HG03280 (cell line): ENCODE results near the gene TSPAN15.

Experiments
- ATAC-seq: cut with Tn5 transposase; IDR thresholded peaks from one replicate; pipeline ENCODE4 v1.9.1; 2021; ENCODE audit warnings: mild to moderate bottlenecking, moderate library complexity; ENCODE audit not compliant: unreplicated experiment

The TSPAN15 gene

DNA sequence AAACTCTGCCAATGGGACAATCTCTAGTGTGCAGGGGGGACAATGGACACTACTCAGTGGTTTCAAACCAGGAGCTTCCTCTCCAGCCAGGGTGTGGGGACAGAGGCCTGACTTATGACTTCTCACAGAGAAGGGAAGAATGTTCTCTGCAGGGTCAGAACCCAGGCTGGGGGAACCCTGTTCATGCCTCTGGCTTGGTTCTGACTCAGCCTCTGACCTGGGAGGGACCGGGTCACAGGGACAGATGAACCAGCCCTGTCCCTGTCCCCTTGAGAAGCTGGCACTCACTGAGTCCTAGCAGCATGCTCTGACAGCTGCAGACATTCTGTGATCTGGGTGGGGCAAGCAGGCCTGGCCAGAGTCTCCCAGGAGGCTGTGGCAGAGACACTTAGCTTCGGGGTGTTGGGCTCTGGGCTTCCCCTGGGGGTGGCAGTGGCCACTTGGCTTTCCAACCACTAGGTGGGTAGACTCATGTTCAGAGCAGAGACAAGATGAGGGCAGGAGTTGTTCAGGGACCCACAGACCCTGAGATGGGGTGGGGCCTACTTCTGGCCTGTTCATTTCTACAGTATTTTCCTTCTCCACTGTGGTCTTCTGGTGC, 13.6 kb downstream of the TSPAN15 start:
- ATAC-seq = no peak

DNA sequence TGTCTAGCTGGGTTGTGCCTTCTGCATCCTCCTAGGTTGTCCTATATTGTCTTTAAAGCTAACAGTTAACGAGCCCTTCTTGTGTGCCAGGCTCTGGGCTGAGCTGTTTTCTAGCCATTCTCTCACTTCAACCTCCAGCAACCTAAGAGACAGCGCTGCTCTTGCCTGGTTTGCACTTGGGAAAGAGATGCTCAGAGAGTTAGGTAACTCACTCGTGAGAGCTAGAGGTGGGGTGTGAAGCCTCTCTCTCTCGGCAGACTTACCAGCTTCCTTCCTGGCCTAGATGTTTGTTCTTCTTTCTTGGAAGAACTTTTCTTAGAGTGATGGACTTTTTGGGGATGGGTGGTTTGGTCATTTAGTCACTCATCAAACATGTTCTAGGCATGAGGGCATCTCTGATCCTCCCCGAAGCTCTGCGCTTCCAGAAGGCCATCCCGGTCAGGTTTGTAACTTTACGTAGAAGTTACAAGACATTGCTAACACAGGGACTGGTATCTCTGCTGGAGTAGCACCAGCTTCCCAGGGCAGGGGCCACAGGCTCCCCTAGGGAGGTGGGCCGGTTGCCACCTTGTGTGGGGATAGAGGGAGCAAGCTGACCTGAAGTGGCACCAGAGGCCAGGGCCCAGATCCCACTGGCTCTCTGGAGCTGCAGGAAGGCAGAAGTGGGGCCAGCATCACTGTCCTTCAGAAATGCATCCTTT, 14.3 kb downstream of the TSPAN15 start:
- ATAC-seq = no peak

DNA sequence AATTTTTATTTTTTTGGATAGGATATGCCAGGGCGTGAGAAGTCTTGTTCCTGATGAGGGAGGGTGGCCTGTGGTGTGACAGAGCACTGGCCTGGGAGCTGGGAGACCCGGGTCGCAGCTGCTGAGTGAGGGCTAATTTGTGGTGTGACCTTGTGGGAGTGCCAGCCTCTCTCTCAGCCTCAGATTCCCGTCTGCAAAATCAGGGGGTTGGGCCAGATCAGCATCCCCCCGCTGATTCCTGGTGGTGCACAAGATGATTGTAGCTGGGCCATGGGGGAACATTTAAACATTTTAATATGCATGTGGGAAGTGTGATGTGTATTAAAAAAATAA, 14.9 kb downstream of the TSPAN15 start:
- ATAC-seq = no peak

DNA sequence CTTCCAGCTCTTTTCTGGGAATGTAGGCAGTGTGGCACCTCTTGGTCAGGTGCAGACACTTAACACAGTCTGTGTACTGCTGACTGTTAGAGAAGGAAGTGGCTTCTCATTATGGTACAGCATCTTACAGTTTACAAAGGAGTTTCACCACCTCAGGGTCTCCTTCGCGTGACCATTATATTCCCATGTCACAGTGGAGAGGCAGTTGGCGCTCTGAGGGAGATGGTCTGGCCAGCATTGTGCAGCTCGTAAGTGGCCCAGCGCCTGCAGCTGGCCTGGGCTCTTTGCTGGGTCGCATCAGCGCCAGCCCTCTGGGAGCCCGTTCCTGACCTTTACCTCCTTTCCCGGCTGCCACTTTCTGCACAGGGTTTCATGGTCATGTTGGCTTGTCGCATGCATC, 15.4 kb downstream of the TSPAN15 start:
- no peak for ATAC-seq

DNA sequence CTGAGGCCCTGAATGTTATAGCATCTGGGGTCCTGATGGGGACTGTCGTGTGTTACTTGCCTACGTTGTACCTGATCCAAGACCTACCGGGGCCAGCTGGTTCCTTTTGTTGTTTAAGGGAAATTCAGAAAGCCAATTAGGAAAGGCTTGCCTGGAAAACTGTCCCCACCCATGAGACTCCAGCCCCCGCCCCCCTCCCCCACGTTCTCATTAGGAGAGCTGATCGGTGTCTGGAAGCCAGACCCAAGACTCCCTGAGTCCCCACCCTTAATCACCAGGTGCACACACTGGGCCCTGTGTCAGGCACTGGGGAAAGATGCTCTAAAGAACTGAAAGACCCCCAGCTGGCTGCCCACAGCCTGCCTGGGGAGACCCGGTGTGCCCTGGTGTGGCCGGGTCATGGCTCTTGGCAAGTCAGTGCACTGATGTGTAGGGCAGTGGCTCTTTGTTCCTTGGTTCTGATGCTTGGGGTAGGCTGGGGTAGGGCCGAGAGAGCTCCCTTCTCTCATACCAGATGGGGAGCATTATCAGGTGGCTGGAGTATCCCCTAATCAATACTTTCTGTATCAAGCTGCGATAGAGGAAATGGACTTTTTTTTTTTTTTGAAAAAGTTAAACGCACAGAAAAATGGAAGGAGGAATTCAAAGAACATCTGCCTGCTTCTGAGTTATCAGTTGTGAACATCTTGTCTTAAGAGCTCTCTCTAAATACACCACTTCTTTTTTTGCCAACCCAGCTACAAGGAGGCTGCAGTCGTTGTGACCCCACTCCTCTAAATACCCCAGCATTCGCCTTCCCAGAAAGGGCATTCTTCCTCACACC, 16.9 kb downstream of the TSPAN15 start:
- no peak for ATAC-seq

DNA sequence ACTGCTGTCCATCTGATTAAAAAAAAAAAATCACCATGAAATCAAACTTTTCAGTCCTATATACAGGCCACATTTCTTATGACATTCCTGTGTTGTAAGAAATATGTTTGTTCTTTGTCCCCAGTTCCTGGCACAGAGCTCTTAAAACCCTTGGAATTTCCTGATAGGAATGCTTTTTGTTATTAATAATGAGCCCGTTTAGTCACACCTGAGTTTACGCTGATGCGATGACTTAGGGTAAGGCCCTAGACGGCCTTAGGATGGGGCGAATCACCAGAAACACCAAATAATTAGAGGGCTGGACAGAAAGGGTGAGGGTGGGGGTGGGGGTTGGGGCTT, 17.5 kb downstream of the TSPAN15 start:
- ATAC-seq = no peak

DNA sequence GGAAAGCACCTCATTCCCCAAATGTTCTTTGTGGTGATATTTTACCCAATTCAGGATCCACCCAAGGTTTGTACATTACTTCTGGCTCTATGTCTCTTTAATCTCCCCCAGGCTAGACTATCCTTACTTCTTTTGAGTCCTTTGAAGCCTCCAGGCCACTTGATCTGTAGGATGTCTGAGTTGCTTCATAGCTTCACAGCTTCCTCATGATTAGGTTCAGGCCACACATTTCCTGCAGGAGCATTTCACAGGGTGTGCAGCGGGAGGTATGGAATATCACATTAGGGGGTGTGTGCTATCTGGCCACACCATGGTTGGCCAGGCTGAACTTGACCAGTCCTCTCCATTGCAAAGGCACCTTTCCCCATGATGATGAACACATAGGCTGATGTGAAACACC, 18.7 kb downstream of the TSPAN15 start:
- ATAC-seq = no peak

DNA sequence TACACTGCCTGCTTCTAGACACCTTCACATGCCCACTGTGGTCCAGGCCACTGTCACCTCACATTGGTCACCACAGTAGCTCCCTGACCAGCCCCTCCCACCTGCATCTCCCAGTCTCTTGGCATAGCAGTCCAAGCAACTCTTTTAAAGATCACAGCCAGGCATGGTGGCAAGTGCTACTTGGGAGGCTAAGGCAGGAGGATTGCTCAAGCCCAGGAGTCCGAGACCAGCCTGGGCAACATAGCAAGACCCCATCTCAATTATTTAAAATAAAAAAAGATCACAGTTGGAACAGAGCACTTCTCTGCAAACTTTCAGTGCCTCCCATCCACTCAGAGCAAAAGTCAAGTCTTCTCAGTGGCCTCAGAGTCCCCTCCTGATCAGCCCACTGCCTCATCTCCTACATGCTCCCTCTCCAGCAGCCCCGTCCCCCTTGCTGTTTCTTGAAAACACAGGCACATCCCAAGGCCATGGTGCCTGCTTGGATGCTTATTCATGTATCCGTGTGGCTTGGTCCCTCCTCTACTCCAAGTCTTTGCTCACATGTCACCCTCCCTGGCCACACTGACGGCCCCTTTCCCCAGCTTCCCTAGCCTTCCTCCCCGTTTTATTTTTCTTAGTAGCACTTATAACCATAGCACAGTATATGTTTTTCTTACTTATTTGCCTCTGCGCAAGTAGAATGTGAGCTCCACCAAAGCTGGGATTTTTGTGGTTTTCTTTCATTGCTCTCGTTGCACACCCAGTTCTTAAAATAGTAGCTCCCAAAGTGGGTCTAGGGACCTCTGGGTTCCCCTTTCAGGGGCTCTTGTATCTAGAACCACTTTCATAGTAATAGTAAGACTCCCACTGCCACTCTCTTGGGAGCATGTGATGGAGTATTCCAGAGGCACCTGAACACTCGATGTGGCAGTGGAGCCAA, 19.5 kb downstream of the TSPAN15 start:
- no peak for ATAC-seq

DNA sequence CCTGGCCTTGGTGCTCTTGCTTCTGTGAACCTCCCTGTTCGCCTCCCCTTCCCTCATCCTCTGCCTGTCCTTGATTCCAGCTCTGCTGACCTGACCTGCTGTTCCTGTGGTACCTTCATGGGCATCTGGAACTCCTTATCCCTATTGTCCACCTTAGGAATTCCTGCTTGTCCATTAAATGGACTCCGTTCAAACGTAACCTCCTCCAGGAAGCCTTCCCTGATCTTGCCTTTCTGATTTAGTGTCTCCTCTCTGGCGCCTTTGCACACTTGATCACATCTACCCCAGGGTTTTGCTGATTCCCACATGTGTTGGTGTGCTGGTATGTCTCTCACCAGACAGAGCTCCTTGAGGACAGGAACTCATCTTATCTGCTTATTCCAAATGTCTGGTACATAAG, 20.9 kb downstream of the TSPAN15 start:
- ATAC-seq = no peak

DNA sequence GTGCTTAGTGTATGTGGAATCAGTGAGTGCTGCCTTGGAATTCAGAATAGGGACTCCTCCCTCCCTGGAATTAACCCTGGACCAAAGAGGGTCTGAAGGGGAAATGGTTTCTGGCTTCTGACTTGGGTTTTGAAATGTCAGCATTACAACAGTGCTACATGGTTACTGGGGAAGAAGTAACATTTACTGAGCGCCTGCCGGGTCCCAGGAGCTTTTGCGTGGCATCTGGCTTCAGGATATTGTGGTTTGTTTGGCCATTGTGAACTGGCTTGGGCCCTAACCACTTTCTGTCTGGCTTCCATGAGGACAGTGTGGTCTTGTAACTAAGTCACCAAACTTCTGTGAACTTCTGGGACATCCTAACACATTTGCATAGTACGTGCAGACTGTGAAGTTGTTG, 21.3 kb downstream of the TSPAN15 start:
- no peak for ATAC-seq

DNA sequence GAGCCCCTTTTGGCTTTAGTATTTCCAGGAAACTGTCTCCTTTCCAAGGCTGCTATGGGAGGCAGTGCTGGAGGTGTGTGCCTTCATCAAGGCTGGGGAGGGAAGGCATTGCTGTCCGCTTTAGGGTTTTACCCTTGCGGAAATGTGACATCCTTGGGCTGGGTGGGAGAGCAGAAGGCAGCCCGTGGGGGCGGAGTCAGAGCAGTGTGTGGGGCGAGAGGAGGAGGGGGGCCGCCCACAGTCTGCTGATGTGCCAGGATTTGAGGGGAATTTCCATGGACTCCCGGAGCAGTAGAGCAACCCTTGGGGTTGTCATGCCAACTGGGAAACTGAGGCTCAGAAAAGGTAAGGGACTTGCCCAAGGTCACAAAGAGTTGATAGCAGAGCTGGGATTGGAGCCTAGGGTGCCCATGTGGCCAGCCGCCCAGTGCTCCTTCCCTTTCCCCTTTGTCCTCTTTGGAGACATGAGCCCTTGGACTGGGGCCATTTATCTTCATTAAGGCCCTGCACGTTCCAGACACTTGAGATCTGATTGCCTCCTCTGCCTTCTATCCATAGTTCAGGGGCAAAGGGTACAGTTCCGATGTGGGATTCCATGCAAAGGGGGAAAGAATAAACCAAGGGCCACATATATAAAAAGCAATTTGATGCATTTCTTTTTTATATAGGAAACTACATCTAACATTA, 22.2 kb downstream of the TSPAN15 start:
- no peak for ATAC-seq

DNA sequence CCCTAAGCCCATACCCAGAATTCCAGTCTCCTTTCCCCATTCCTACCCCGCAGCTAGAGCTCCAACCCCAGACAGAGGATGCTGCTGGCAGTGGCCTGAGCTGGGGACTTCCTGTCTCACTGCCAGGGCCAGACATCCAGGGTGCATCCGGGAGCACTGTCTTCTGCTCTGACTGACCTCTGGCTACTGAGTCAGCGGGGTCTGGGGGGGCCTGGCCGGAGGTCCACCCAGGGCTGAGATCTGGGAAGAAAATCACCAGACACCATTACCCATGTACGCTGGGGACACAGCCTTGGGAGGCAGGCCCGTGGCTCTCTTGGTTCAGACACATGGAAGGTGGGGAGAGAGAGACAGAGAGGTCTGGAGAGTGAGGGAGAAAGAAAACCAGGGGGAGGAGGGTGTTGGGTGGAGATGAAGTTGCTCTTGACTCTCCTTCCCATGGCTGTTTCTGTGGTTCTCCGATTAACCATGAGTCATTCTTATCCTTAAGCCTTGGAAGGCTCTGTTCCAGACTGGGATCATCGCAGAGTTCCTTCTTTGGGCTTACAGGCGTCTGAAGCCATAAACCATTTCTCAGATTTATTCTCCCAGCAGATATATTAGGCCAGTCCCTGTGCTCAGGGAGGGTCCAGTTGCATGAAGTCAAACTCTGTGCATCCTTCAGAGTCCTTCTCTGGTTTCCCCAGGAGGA, 23.6 kb downstream of the TSPAN15 start:
- ATAC-seq = no peak

DNA sequence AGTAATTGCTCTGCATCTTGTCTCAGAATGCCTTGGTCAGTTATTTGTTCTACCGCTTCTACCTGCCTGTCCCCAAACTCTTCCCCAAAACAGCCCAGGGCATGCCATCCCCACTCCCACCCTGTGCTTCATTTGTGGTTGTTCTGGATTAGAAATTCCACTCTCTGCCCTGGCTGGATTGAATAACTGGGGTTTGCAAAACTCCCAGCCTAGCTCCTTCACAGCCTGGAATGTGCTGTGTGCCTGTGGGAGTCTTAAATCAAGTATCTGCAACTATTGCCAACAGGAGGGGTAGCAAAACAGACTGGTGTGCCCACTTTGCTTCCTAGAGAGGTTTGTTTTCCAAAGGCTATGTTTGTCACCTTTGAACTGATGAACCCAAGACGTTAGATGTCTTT, 24.2 kb downstream of the TSPAN15 start:
- ATAC-seq = no peak

DNA sequence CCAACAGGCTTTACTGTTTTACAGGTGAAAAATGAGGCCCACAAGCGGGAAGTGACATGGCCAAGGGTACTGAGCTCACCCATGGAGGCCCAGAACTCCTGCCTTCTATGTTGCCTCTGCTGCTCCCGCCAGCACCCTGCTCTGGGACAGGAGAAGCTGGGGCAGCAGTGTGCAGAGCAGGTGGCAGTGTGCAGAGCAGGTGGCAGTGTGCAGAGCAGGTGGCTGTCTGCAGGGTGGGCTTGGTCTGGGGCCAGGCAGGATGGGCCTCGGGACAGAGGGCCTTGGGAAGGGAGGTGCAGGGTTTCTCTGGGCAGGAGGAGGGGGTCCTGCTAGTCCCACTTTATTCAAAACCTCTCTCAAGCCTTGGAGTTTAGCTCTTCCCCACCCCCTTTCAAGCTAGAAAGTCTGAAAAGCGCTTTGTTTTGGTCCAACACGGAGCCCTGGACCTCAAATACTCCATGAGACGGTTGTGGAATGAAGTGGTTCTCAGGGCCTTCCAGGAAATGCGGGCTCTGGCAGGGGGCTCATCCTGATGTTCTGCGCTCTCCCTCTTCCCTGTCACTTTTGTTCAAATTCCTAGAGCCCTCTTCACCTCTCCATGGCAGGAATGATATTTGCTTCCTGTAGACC, 26.8 kb downstream of the TSPAN15 start:
- no peak for ATAC-seq

DNA sequence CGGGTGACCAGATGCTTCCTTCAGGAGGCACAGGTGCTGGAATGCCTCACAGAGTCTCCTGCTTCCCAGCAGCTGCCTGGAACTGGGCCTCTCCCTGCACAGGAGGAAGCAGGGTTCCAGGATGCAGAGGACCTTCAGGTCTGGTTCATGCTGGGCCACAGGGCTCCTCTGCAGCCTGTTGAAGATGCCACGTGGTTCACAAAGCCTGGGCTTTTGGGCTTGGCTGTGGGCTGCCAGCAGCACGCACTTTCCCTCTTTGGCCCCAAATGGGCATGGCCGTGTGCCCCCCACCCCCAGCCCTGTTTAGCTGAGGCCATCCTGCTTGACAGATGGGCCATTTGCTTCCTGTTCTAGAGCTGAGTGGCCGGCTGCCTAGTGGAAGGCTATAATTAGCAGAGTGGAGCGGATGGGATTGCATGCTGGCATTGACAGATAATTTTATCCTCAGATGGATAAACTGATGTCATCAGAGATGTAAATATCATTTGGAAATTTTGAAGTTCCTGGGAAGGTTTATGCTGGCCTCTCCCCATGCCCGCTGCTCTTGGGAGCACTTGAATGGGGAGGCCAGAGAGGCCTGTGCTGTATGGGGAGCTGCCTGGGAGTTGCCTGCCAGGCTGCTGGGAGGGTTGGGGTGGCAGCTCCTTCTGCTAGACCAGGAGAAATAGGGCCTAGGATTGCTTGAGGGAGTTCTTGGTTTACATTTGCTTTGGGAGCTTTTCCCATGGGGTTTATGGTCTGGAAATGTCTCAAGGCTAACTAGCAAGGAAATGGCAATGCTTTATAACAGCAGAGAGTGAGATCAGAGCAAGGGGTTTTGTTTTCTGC, 28.2 kb downstream of the TSPAN15 start:
- no peak for ATAC-seq

DNA sequence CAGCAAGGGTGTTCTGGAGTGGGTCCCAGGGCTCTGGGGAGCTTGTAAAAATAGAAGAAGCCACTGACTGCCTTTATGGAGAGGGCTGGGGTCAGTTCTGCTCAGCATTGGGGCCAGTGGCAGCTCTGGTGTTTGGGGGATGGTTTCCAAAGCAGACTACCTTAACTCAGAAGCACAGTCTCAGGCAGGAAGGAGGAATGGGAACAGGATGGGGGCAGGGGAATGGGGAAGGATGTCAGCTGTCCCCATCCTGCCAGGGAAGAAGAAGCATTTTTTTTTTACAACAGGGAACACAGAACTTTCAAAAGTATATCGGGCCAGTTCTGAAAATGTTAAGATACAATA, 28.8 kb downstream of the TSPAN15 start:
- ATAC-seq = no peak

DNA sequence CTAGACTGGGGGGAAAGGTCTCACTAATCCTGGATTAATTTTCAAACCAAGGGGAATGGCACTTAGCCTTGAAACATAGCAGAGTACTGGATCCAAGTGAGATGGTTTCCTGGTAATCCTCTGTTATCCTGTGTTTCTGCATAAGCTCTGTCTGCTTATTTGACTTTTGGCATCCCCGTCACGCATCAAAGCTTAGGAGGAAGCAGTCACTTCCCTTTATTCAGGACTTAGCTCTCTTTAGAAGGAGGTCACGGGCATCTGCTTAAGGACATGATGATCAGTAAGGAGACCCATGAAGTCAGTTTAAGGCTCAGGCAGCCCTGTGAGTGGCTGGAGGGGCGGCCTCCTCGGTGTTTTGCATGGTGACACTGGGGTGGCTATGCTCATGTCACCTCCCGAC, 30.0 kb downstream of the TSPAN15 start:
- no peak for ATAC-seq

DNA sequence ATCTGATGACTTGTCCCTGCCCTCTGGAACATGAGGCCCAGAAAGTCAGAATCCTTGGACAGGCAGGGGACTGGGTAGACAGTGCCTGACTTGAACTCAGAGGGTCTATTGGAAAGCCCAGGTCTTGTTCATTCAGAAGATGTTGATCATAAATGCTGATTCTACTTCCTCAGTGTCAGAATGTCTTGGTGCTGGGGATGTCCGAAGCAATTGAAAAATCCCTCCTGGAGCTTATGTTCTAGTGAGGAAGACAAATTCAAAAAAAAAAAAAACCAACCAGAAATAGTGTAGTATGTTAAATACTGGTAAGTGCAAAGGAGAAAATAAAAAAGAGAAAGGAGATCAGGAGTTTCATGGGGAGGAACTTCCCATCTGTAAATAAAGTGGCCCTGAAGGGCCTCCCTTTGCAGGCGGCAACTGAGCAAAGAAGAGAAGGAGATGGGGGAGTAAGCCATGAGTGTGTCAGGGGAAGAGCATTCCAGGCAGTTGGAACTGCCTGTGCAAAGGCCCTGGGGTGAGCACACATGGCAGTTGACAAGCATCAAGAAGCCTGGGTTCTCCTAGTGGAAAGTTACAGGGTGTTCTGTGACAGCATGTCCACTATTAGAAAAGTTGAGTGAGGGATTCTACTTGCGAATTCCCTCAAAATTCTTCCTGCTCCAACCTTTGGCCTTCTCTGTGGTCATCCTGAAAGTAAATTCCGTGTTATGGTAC, 30.7 kb downstream of the TSPAN15 start:
- no peak for ATAC-seq
